SH-SY5Y (cell line): ENCODE measurements around the gene TMIGD1.

ENCODE experiments used
- GATA2 ChIP-seq: IDR thresholded peaks from 2 replicates; pipeline ENCODE4 v1.6.1; 2011; ENCODE audit warnings: mild to moderate bottlenecking, low read depth, low read length
- GATA3 ChIP-seq: IDR thresholded peaks from 2 replicates; pipeline ENCODE4 v1.6.1; 2011; ENCODE audit warnings: low read depth, mild to moderate bottlenecking, low read length, moderate library complexity

- TF ChIP-seq GATA3 (no peak), GATA2 (no peak)
These were observed 57.9 kb downstream of the TMIGD1 start for GRCh38 chr17:30275911-30276310.
